RWPE2 (cell line): ENCODE measurements around the gene RNASE8.

Experiments used
- ATAC-seq: fragments of 200-7000 bp; cut with Tn5 transposase; 3 replicates; pipeline ENCODE4 v1.9.1; 2021; ENCODE audit warnings: low read depth
- DNase-seq: peaks from one replicate; pipeline ENCODE4 v3.0.0-alpha.2; 2020; ENCODE audit warnings: low spot score
- H3K27ac ChIP-seq: fragments of 450-650 bp; 2 replicates; pipeline ENCODE4 v1.5.1; 2017; ENCODE audit warnings: mild to moderate bottlenecking; ENCODE audit not compliant: poor library complexity, severe bottlenecking
- H3K27me3 ChIP-seq: fragments of 250-450 bp; sonication (Bioruptor Pico); 2 replicates; pipeline ENCODE4 v1.5.1; 2021; ENCODE audit warnings: mild to moderate bottlenecking, moderate library complexity; ENCODE audit not compliant: insufficient read depth, poor library complexity, severe bottlenecking
- H3K36me3 ChIP-seq: fragments of 250-450 bp; sonication (Bioruptor Pico); 2 replicates; pipeline ENCODE4 v1.5.1; 2020; ENCODE audit warnings: low read depth, mild to moderate bottlenecking, moderate library complexity
- H3K4me1 ChIP-seq: fragments of 250-450 bp; sonication (Bioruptor Pico); 2 replicates; pipeline ENCODE4 v1.5.1; 2021; ENCODE audit warnings: mild to moderate bottlenecking, moderate library complexity; ENCODE audit not compliant: insufficient read depth, poor library complexity, severe bottlenecking
- H3K4me3 ChIP-seq: fragments of 250-450 bp; sonication (Bioruptor Pico); 2 replicates; pipeline ENCODE4 v1.5.1; 2021; ENCODE audit warnings: mild to moderate bottlenecking, moderate library complexity; ENCODE audit not compliant: severe bottlenecking
- H3K9me3 ChIP-seq: fragments of 250-450 bp; sonication (Bioruptor Pico); 2 replicates; pipeline ENCODE4 v1.5.1; 2021; ENCODE audit warnings: mild to moderate bottlenecking, moderate library complexity; ENCODE audit not compliant: severe bottlenecking
- CTCF ChIP-seq: fragments of 450-650 bp; IDR thresholded peaks from one replicate; pipeline ENCODE4 v1.5.1; 2017; ENCODE audit warnings: mild to moderate bottlenecking, moderate library complexity; ENCODE audit not compliant: poor library complexity, severe bottlenecking

RNASE8 gene

GRCh38 chr14:21053184-21054122, 4.2 kb upstream of the RNASE8 start:
- H3K36me3 ChIP-seq = no peaks in the 10 kb centered on the region
- no peak for TF ChIP-seq CTCF
- no peaks in the 10 kb centered on the region for H3K27me3 ChIP-seq
- DNase-seq (no peak), ATAC-seq (no peak)
- H3K4me3 ChIP-seq = no peak overlapping the region
- H3K9me3 ChIP-seq = no peaks in the 10 kb centered on the region
- H3K27ac ChIP-seq = no peak overlapping the region
- H3K4me1 ChIP-seq = no peaks in the 10 kb centered on the region

GRCh38 chr14:21054123-21054767, 3.4 kb upstream of the RNASE8 start:
- H3K4me1 ChIP-seq = no peaks in the 10 kb centered on the region
- H3K27me3 ChIP-seq = no peaks in the 10 kb centered on the region
- H3K27ac ChIP-seq = no peak overlapping the region
- H3K36me3 ChIP-seq = no peaks in the 10 kb centered on the region
- no peaks in the 10 kb centered on the region for H3K9me3 ChIP-seq
- H3K4me3 ChIP-seq = no peak overlapping the region
- TF ChIP-seq CTCF = no peak
- ATAC-seq = no peak
- no peak for DNase-seq

GRCh38 chr14:21054768-21055145, 2.9 kb upstream of the RNASE8 start:
- Histone ChIP-seq H3K4me3 (no peak overlapping the region), H3K9me3 (no peaks in the 10 kb centered on the region), H3K4me1 (no peaks in the 10 kb centered on the region), H3K27ac (no peak overlapping the region), H3K36me3 (no peaks in the 10 kb centered on the region), H3K27me3 (no peaks in the 10 kb centered on the region)
- no peak for TF ChIP-seq CTCF
- ATAC-seq (no peak), DNase-seq (no peak)

GRCh38 chr14:21055432-21056117, 2.0 kb upstream of the RNASE8 start:
- Histone ChIP-seq H3K36me3 (no peaks in the 10 kb centered on the region), H3K9me3 (no peaks in the 10 kb centered on the region), H3K27ac (no peak overlapping the region), H3K4me3 (no peak overlapping the region), H3K4me1 (no peaks in the 10 kb centered on the region), H3K27me3 (no peaks in the 10 kb centered on the region)
- TF ChIP-seq CTCF = no peak
- no peak for DNase-seq
- no peak for ATAC-seq
